PFSK-1 (cell line): Measurements from ENCODE around the gene CASR.

ENCODE experiments used
- FOXP2 ChIP-seq: optimal IDR thresholded peaks from 2 replicates; pipeline ENCODE3; 2011; ENCODE audit warnings: borderline replicate concordance, control low read depth, inconsistent platforms; ENCODE audit not compliant: insufficient read depth; ENCODE audit errors: extremely low read length, extremely low read depth
- POLR2AphosphoS5 ChIP-seq: IDR thresholded peaks from 2 replicates; pipeline ENCODE4 v1.6.1; 2012; ENCODE audit warnings: low read depth, mild to moderate bottlenecking, control low read depth, low read length, moderate library complexity
- SIN3A ChIP-seq: IDR thresholded peaks from 2 replicates; pipeline ENCODE4 v1.6.1; 2012; ENCODE audit warnings: mild to moderate bottlenecking, low read length, moderate library complexity, borderline replicate concordance; ENCODE audit not compliant: insufficient read depth
- TAF1 ChIP-seq: IDR thresholded peaks from 2 replicates; pipeline ENCODE4 v1.6.1; 2012; ENCODE audit warnings: low read length, control low read depth, borderline replicate concordance; ENCODE audit not compliant: insufficient read depth
- TF ChIP-seq, protein P1 (sequence below), 2 experiments: IDR thresholded peaks; 2 replicates each; pipeline versions ENCODE4 v1.6.1 to v1.8.0; 2011 to 2012; ENCODE audit warnings: low read depth in 2 of 2, low read length in 2 of 2, control low read depth in 1 of 2, inconsistent platforms in 1 of 2, mild to moderate bottlenecking in 1 of 2, moderate library complexity in 1 of 2; ENCODE audit not compliant: insufficient read depth in 1 of 2

DNA sequence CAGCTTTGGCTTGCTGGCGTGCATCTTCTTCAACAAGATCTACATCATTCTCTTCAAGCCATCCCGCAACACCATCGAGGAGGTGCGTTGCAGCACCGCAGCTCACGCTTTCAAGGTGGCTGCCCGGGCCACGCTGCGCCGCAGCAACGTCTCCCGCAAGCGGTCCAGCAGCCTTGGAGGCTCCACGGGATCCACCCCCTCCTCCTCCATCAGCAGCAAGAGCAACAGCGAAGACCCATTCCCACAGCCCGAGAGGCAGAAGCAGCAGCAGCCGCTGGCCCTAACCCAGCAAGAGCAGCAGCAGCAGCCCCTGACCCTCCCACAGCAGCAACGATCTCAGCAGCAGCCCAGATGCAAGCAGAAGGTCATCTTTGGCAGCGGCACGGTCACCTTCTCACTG lies 101.0 kb downstream of the CASR start:
- TF ChIP-seq POLR2AphosphoS5 (no peak), TAF1 (no peak), SIN3A (no peak), FOXP2 (no peak)
- TF ChIP-seq, protein P1, sequence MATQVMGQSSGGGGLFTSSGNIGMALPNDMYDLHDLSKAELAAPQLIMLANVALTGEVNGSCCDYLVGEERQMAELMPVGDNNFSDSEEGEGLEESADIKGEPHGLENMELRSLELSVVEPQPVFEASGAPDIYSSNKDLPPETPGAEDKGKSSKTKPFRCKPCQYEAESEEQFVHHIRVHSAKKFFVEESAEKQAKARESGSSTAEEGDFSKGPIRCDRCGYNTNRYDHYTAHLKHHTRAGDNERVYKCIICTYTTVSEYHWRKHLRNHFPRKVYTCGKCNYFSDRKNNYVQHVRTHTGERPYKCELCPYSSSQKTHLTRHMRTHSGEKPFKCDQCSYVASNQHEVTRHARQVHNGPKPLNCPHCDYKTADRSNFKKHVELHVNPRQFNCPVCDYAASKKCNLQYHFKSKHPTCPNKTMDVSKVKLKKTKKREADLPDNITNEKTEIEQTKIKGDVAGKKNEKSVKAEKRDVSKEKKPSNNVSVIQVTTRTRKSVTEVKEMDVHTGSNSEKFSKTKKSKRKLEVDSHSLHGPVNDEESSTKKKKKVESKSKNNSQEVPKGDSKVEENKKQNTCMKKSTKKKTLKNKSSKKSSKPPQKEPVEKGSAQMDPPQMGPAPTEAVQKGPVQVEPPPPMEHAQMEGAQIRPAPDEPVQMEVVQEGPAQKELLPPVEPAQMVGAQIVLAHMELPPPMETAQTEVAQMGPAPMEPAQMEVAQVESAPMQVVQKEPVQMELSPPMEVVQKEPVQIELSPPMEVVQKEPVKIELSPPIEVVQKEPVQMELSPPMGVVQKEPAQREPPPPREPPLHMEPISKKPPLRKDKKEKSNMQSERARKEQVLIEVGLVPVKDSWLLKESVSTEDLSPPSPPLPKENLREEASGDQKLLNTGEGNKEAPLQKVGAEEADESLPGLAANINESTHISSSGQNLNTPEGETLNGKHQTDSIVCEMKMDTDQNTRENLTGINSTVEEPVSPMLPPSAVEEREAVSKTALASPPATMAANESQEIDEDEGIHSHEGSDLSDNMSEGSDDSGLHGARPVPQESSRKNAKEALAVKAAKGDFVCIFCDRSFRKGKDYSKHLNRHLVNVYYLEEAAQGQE (IDR thresholded peaks at IDR 0.05; ENCODE audit: insufficient read depth in 1 of 2, low read depth in 2 of 2, low read length in 2 of 2) = no peak
